Non-pigmented ciliary epithelial cell (primary cell): ENCODE measurements around the gene FOXI1.

Source experiments
- DNase-seq: peaks from one replicate; pipeline ENCODE4 v3.0.0-alpha.2; 2010; ENCODE audit warnings: low read depth

Gene FOXI1

GRCh38 chr5:170151097-170151831 lies 45.6 kb downstream of the FOXI1 start:
- DNase-seq, result peak; percentile 55

- DNase-seq, result no peak
These were observed 47.1 kb downstream of the FOXI1 start for GRCh38 chr5:170152767-170153166.

- DNase-seq, result no peak
These were observed 48.6 kb downstream of the FOXI1 start for GRCh38 chr5:170154297-170154696.

GRCh38 chr5:170154744-170155143 lies 49.0 kb downstream of the FOXI1 start:
- no peak for DNase-seq

- no peak for DNase-seq
These were observed 50.1 kb downstream of the FOXI1 start for GRCh38 chr5:170155771-170156170.

- peak; percentile 42 for DNase-seq
These were observed 53.5 kb downstream of the FOXI1 start for GRCh38 chr5:170159101-170159698.
